HL-60 (cell line): ENCODE results near the gene PRUNE1.

Experiments used
- CTCF ChIP-seq: IDR thresholded peaks from one replicate; pipeline ENCODE4 v1.5.1; 2011; ENCODE audit warnings: low read length, control low read depth, inconsistent platforms; ENCODE audit not compliant: insufficient read depth
- GABPA ChIP-seq: IDR thresholded peaks from 2 replicates; pipeline ENCODE4 v1.6.1; 2012; ENCODE audit warnings: low read depth
- POLR2AphosphoS5 ChIP-seq: IDR thresholded peaks from 2 replicates; pipeline ENCODE4 v1.6.1; 2012; ENCODE audit warnings: low read depth

GRCh38 chr1:150961756-150962155 is 46.5 kb upstream of the PRUNE1 start:
- TF ChIP-seq POLR2AphosphoS5 (no peak), CTCF (no peak), GABPA (no peak)
